ENCODE results near the gene ARHGEF38.
"Not testable (repeated sequence)": the region's sequence is repeated elsewhere in the genome, so short reads cannot be mapped to it uniquely, and the experiment has no call there.

ARHGEF38 gene

DNA sequence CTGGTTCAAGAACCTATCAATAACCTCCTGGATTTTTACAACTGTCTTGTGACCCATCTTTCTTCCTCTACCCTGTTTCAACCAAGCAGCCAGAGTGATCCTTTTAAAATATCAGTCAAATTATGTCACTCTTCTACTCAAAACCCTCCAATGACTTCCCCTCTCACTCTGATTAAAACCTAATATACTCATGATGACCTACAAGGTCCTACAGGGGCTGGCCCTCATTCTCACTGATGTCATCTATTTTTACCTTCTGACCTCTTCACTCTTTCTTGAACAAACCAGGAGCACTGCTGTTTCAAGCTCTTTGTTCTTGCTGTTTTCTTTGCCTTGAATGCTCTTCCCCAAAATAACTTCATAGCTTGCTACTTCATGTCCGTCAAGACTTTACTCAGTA is 48.5 kb downstream of the ARHGEF38 start:
- DNase-seq: no peak
- intact Hi-C loops (cut with DNase I): no loop called here

DNA sequence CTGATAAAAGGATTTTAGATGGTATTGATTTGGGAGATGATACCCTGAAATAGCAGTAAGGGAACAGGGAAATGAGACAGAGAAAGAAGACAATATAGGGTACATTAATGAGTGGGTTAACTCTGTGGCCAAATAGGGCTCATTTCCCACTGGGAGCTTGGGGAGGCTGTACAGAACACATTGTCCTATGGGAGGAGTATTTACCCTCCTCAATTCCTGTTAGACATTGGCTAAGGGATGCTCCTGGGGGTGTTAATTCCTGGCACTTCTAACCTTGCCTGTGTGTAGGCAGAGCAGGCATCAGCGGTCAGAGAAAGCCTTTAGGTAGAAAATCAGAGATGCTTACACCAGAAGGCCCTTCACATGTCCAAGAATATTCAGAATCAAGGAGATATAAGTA is 49.0 kb downstream of the ARHGEF38 start:
- DNase-seq: no peak
- intact Hi-C loops (cut with DNase I): no loop called here

DNA sequence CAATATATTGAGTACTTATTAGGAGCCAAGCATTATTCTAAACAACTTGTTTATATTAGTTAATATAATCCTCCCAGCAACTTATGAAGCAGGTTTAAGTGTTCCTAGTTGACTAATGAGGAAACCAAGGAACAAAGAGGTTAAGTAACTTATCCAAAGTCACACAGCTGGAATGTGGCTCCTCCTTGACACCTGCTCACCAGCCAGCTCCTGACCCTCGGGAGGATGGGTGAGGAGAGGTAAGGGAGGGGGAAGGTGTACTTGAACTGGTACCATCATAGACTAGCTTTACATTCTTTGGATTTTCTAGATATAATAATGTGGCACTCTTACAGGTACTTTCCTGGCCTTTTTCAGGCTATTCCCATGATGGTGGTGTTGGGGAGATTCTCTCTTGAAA is 50.7 kb downstream of the ARHGEF38 start:
- intact Hi-C loops (cut with DNase I): no loop called here
- DNase-seq: no peak

- peak in 1 of 42 donors; percentile 10 for DNase-seq
- intact Hi-C loops (cut with DNase I): no loop called here
These were observed 53.1 kb downstream of the ARHGEF38 start for GRCh38 chr4:105605493-105605892.

DNA sequence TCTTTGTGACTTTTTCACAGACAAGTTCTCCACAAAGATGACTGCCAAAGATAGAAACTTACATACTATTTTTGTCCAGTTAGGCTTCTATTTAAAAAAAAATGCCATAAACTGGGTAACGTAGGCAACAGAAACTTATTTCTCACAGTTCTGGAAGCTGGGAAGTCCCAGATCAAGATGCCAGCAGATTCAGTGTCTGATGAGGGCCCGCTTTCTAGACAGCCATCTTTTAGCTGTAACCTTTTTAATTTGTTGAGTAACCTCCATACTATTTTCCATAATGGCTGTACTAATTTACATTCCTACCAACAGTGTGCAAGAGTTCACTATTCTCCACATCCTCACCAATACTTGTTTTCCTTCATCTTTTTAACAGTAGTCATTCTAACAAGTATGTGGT is 55.5 kb downstream of the ARHGEF38 start:
- intact Hi-C loops (cut with DNase I): no loop called here
- no peak for DNase-seq

GRCh38 chr4:105609819-105610218 is 57.4 kb downstream of the ARHGEF38 start:
- intact Hi-C loops (cut with DNase I); DNase-seq: not testable (repeated sequence)

- intact Hi-C loops (cut with DNase I): no loop called here
- no peak for DNase-seq
These were observed 60.9 kb downstream of the ARHGEF38 start for GRCh38 chr4:105613306-105613705.

GRCh38 chr4:105619188-105619931 is 66.9 kb downstream of the ARHGEF38 start:
- peak in 40 of 42 donors; percentile 24 to 82 (median 56) for DNase-seq
- intact Hi-C loops (cut with DNase I): no loop called here

GRCh38 chr4:105620640-105621323 is 68.4 kb downstream of the ARHGEF38 start:
- intact Hi-C loops (cut with DNase I): no loop called here
- DNase-seq: peak in 1 of 42 donors; percentile 40

DNA sequence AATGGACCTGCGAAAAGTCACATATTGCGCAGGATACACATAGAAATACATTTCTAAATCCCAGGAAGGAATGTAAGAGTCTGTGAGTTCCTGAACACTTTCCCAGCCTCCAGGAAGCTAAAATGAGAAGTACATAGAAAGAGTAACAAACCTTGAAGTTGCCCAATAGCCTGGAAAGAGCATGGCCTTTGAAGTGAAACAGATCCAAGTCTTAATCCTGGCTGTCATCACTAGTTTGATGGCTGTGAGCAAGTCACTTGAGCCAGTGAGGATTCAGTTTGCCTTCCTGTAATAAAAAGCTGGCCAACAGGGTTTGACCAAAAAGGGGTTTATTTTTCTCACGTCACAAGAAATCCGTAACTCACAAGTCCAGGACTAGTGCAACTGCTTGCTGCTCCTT is 69.8 kb downstream of the ARHGEF38 start:
- no peak for DNase-seq
- intact Hi-C loops (cut with DNase I): no loop called here

- no peak for DNase-seq
- intact Hi-C loops (cut with DNase I): no loop called here
These were observed 70.7 kb downstream of the ARHGEF38 start for GRCh38 chr4:105623099-105623498.

DNA sequence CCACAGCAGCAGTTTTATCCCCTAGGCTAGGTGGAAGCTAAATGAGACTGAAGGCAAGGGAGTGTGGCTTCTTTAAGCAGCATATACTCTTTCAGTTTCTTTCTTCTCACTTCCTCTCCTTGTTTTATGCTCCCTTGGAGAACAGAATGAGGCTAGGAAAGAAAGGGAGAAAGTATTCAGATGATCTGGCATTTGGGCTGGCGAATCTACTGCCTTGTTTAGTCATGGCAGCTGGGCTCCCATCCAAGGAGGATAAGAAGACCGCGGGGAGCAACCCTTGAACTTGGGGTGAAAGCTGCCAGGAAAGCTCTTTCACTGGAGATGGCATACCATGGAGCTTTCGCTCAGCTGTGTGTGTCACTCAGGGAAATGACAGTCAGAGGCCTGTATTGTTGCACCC is 72.1 kb downstream of the ARHGEF38 start:
- intact Hi-C loops (cut with DNase I): no loop called here
- peak in 12 of 42 donors; percentile 15 to 84 (median 42) for DNase-seq

DNA sequence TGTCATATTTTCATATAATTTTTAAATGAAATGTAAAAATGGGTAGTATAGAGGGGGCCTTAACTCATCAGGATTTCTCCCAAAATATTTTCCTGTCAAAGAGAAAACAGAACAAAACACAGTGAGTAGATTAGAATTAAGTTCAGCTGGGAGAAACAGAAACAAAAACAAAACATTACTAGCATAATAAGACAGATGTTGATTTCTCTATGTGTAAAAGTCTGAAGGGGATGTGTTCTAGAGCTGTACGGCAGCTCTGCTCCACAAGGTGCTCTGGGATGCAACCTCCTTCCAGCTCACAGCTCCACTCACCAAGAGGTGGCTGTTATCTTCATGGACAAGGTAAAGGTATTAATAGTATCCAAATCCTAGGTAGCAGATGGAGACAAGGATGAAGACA is 72.8 kb downstream of the ARHGEF38 start:
- DNase-seq: no peak
- intact Hi-C loops (cut with DNase I): no loop called here

GRCh38 chr4:105626846-105627245 is 74.4 kb downstream of the ARHGEF38 start:
- intact Hi-C loops (cut with DNase I): no loop called here

GRCh38 chr4:105627620-105628019 is 75.2 kb downstream of the ARHGEF38 start:
- DNase-seq: peak in 4 of 42 donors; percentile 12 to 58 (median 32)
- intact Hi-C loops (cut with DNase I): no loop called here

More at GRCh38 chr4:105626846-105627245, 74.4 kb downstream of the ARHGEF38 start:
- DNase-seq: no peak

GRCh38 chr4:105630670-105631655 is 78.5 kb downstream of the ARHGEF38 start:
- intact Hi-C loops (cut with DNase I): no loop called here
- DNase-seq: no peak

DNA sequence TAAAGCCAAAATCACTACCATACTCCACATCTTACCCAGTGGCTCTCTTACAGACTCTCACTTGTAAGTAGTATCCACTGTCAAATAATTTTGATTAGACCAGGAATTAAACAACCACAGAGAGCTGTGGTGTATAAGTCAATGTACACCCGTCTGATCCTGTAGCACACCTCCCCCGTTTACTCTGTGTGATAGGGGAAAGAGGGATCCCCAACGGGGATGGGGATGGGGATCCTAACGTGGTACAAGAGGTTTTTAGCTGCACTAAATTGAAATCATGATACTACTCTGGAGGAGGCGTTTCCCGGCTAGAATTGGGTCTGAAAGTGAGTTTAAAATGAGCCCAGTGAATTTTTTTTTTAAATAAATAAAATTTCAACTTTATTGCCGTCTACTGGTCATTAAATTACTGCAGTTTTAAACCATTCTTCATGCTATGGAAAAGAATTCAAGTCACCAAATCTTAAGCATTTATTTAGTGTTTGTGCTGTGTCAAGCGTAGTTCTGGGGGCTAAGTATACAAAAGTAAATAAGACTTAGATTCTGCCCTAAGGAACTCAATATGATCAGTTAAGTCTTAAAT is 79.5 kb downstream of the ARHGEF38 start:
- intact Hi-C loops (cut with DNase I): no loop called here

GRCh38 chr4:105632599-105632998 is 80.2 kb downstream of the ARHGEF38 start:
- DNase-seq: no peak
- intact Hi-C loops (cut with DNase I): no loop called here

More for the DNA sequence above, 79.5 kb downstream of the ARHGEF38 start:
- no peak for DNase-seq

DNA sequence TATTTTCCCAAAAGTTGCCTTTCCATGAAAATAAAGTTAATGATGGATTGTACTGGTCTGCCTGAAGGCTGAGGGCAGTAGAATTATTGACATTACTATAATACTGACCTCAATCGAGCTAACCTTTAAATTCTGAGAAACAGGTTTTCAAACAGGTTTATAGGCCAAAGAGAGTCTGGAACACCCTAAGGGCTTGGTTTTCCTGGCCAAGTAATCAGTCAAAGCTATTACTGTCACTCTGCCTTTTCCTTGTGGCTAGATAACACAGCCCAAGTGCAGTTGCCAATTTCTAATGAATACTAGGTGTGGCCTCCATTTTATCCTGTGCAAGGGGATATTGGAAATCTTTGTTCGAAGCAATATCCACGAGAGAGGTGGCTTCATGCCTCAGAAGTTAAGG is 80.8 kb downstream of the ARHGEF38 start:
- intact Hi-C loops (cut with DNase I): no loop called here
- DNase-seq: no peak
